A673 (cell line): Measurements from ENCODE around the gene PARVB. TPM values are rescaled to one million over a fixed set of nuclear protein-coding genes. Genes with fewer than 3 reads are reported as not detected.
A peak's percentile ranks its signal among the peaks of the same experiment; 100 is the strongest.

Experiments used
- BruUV-seq: library from RNA; stranded (reverse); fragments of 400-500 nt; replicated peaks from 2 replicates; lab custom pipeline; 2021; lab: Mats Ljungman, UMichigan
- CTCF ChIA-PET: fragments of 300-600 bp; sonication (Branson Sonifier 250); formaldehyde crosslinking; loops from one replicate; lab custom pipeline; 2022; ENCODE audit warnings: antibody characterized with exemption; lab: Charles Lee
- POLR2A ChIA-PET: fragments of 300-600 bp; sonication (Branson Sonifier 250); formaldehyde crosslinking; loops from one replicate; lab custom pipeline; 2022; ENCODE audit warnings: antibody characterized with exemption; ENCODE audit not compliant: low non-redundant PET; lab: Charles Lee
- DNase-seq: peaks from one replicate; pipeline ENCODE4 v3.0.0-alpha.2; 2015; ENCODE audit warnings: low spot score
- H3K27ac ChIP-seq: fragments of 200-600 bp; sonication (generic); 2 replicates; pipeline ENCODE4 v1.5.1; 2016; ENCODE audit warnings: mixed run types, low read depth, mild to moderate bottlenecking, mixed read lengths, antibody characterized with exemption, low read length; ENCODE audit not compliant: poor library complexity, severe bottlenecking
- H3K27me3 ChIP-seq: fragments of 200-600 bp; sonication (generic); replicated peaks from 2 replicates; pipeline ENCODE4 v1.6.1; 2017; ENCODE audit warnings: mixed run types, low read depth, mild to moderate bottlenecking, mixed read lengths, antibody characterized with exemption, low read length; ENCODE audit not compliant: insufficient read depth, poor library complexity
- H3K36me3 ChIP-seq: fragments of 200-600 bp; sonication (generic); 2 replicates; pipeline ENCODE4 v1.6.1; 2016; ENCODE audit warnings: mixed run types, mild to moderate bottlenecking, mixed read lengths, antibody characterized with exemption, low read length; ENCODE audit not compliant: insufficient read depth, poor library complexity, severe bottlenecking
- H3K4me1 ChIP-seq: fragments of 200-600 bp; sonication (generic); 2 replicates; pipeline ENCODE4 v1.6.1; 2017; ENCODE audit warnings: mixed run types, mild to moderate bottlenecking, mixed read lengths, antibody characterized with exemption, low read length; ENCODE audit not compliant: insufficient read depth, poor library complexity, severe bottlenecking
- H3K4me3 ChIP-seq: fragments of 200-600 bp; sonication (generic); 2 replicates; pipeline ENCODE4 v1.5.1; 2016; ENCODE audit warnings: low read depth, mixed run types, mild to moderate bottlenecking, mixed read lengths, low read length; ENCODE audit not compliant: poor library complexity, severe bottlenecking
- H3K9me3 ChIP-seq: fragments of 200-600 bp; sonication (generic); 2 replicates; pipeline ENCODE4 v1.6.1; 2016; ENCODE audit warnings: mixed run types, low read depth, mild to moderate bottlenecking, mixed read lengths, antibody characterized with exemption, low read length; ENCODE audit not compliant: poor library complexity, severe bottlenecking
- EZH2 ChIP-seq: fragments of 200-600 bp; sonication (generic); IDR thresholded peaks from 2 replicates; pipeline ENCODE4 v1.6.1; 2017; ENCODE audit warnings: borderline replicate concordance, low read depth, mild to moderate bottlenecking, mixed read lengths, antibody characterized with exemption, low read length; ENCODE audit not compliant: poor library complexity, severe bottlenecking
- intact Hi-C: fragments of 100-400 bp; cut with micrococcal nuclease; formaldehyde crosslinking; loops from one replicate; pipeline ENCODE4 v1.10.0; 2022; ENCODE audit not compliant: unreplicated experiment
- total RNA-seq: library from RNA; stranded (reverse); gene quantifications from 2 replicates; pipeline ENCODE4 v1.2.3, GENCODE V29; 2021
- TF ChIP-seq, protein P1 (sequence below): fragments of 300-800, 200-600 bp; sonication (generic); conservative IDR thresholded peaks from 2 replicates; pipeline ENCODE4 v1.5.1; 2017; ENCODE audit warnings: low read depth, mild to moderate bottlenecking, antibody characterized with exemption, low read length, moderate library complexity, mixed read lengths

Gene PARVB
- total RNA-seq, 1 experiment from 2014 or later = 18.3 TPM

DNA sequence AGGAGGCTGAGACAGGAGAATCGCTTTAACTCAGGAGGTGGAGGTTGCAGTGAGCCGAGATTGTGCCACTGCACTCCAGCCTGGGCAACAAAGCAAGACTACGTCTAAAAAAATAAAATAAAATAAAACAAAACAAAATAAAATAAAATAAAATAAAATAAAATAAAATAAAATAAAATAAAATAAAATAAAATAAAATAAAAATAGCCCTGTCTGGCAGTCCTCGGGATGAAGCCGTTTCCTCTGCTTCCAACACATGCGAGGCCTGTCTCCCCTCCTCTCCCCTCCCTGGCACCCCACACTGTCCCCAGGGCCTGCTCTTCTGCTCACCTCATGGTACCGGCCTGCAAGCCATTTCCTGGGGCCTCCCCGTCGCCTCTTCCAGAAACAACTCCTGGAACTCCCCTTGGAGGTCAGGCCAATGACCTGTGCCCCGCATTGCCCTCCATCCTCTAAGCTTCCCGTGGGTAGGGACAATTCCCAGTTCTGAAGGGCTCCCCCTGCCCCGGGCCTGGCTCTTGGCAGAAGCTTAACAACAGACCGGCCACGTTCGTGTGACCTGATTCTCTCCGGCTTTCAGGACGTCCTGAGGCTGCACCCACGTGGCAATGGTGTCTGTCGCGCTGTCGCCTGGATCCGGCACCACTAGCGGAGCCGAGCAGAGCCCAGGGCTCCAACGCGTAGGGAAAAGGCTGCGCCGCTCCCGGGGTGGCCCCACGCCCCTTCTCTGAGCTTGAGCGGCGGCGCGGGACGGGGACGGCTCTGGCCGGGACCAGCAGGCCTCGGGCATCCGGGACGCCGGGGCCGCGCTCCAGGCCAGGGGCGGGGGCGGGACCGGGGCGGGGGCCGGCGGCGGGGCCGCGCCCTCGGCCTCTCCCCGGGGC lies 456 bp upstream of the PARVB start:
- TF ChIP-seq EZH2 = no peak
- TF ChIP-seq, protein P1, sequence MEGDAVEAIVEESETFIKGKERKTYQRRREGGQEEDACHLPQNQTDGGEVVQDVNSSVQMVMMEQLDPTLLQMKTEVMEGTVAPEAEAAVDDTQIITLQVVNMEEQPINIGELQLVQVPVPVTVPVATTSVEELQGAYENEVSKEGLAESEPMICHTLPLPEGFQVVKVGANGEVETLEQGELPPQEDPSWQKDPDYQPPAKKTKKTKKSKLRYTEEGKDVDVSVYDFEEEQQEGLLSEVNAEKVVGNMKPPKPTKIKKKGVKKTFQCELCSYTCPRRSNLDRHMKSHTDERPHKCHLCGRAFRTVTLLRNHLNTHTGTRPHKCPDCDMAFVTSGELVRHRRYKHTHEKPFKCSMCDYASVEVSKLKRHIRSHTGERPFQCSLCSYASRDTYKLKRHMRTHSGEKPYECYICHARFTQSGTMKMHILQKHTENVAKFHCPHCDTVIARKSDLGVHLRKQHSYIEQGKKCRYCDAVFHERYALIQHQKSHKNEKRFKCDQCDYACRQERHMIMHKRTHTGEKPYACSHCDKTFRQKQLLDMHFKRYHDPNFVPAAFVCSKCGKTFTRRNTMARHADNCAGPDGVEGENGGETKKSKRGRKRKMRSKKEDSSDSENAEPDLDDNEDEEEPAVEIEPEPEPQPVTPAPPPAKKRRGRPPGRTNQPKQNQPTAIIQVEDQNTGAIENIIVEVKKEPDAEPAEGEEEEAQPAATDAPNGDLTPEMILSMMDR = no peak
- Histone ChIP-seq H3K4me3 (peak overlapping the region; percentile 44), H3K27ac (peak overlapping the region; percentile 42), H3K4me1 (peaks cover 23% of the 10 kb centered on the region), H3K36me3 (no peaks in the 10 kb centered on the region), H3K9me3 (no peaks in the 10 kb centered on the region), H3K27me3 (no peaks in the 10 kb centered on the region)
- peak; percentile 30 for DNase-seq
- TSS peak; percentile 16 for BruUV-seq
- CTCF ChIA-PET = no interaction called here
- intact Hi-C loops = no loop called here
- POLR2A ChIA-PET = no interaction called here

DNA sequence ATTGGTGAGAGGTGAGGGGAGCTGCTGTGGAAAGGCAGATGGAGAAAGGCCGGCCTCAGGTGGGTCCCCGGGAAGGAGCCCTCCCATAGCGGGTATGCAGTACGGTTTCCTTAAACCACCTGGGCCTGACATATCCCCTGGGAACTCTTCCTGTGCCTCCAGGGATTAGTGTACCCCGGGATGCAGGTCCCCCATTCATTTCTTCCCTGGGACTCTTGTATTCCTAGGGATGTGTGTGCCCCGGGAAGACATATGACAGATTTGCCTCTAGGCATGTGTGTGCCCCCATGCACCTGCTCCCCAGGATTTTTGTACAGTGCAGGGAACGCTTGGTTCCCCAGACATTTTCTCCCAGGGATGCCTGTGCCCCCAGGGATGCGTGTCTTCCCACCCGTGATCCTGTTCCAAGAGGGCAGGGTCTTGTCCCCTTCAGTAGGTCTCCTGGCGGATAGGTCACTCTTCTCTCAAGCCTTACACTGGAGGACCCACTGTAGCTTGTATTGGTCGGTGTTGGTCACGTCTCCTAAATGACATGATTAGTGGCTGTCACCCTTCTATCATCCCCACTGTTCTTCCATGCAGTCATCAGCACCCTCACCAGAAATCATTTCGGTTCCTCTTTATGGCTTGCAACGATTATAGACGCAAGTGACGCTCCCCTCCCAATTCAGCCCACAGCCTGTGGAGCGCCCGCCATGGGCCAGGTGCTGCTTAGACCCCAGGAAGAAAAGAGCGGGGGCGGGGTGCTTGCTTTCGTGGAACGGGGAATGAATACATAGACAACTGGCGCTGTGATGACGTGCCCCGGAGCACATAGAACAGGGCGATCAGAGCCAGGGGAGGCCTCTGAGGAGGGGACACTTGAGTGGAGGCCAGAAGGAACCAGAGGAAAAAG lies 1.3 kb downstream of the PARVB start:
- DNase-seq = no peak
- BruUV-seq = no TSS peak
- peaks cover 23% of the 10 kb centered on the region for H3K4me1 ChIP-seq
- ChIA-PET POLR2A (no interaction called here), CTCF (no interaction called here)
- no peaks in the 10 kb centered on the region for H3K9me3 ChIP-seq
- no peaks in the 10 kb centered on the region for H3K36me3 ChIP-seq
- peak overlapping the region; percentile 36 for H3K4me3 ChIP-seq
- H3K27me3 ChIP-seq = no peaks in the 10 kb centered on the region
- no peak for TF ChIP-seq EZH2
- TF ChIP-seq, protein P1 = no peak
- intact Hi-C loops = no loop called here
- peak overlapping the region; percentile 94 for H3K27ac ChIP-seq

DNA sequence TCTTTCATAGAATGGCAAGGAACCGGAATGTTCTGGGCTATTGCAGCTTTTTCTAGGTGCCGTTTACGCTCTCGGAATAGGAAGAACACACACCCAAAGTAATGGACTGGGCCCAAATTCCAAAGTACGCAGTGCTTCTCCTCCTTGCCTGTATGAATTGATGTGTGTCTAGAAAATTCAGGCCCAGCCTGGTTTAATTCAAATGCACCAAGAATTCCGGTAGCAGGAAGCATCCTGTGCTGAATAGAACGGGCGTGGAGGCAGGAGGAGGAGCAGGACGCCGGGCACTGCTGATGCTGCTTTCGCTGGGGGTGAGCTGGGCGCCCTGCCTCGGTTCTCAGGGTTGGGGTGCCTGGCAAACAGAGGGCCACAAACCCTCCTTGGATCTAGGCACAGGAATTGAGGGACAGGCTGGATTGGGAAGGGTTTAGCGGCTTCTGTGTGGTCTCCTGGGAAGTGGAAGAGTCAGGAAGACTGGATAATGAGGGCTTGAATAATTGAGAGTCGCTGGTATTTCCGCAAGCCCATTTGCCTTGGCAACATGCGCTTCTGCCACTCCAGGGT lies 2.0 kb downstream of the PARVB start:
- CTCF ChIA-PET = interaction anchor here (0.5 kb wide), 1 partner anchor 659 kb away, joined by 3 read pairs; no protein-coding TSS in a partner anchor
- Histone ChIP-seq H3K4me1 (peaks cover 24% of the 10 kb centered on the region), H3K27me3 (no peaks in the 10 kb centered on the region), H3K36me3 (no peaks in the 10 kb centered on the region), H3K4me3 (peak overlapping the region; percentile 25), H3K27ac (peak overlapping the region; percentile 94), H3K9me3 (no peaks in the 10 kb centered on the region)
- peak; percentile 61 for DNase-seq
- TF ChIP-seq, protein P1 = no peak
- TF ChIP-seq EZH2 = no peak
- no TSS peak for BruUV-seq
- POLR2A ChIA-PET = no interaction called here
- intact Hi-C loops = no loop called here
